SK-MEL-5 (cell line): ENCODE measurements around the gene NRXN3. TPM values are rescaled to one million over a fixed set of nuclear protein-coding genes. Genes with fewer than 3 reads are reported as not detected.

Experiments used
- DNase-seq: peaks from one replicate; pipeline ENCODE4 v3.0.0-alpha.2; 2016; ENCODE audit warnings: low read depth, low spot score
- in situ Hi-C: cut with HindIII; loops from 2 replicates; pipeline ENCODE4 v1.10.0; 2016; ENCODE audit warnings: low sequenced_read_pairs, high pct_unique_total_duplicates, low pct_unique_long_range_greater_than_20kb
- total RNA-seq: library from RNA; depleted of rRNA; stranded (reverse); fragments of >200 nt; shearing (Covaris generic); gene quantifications from 2 replicates; pipeline ENCODE4 v1.2.3, GENCODE V29; 2014

NRXN3 gene
- total RNA-seq, 1 experiment from 2014 or later = 0.03 TPM

- DNase-seq = no peak
- in situ Hi-C loops = no loop called here
Measured at GRCh38 chr14:79438696-79439342, 1268.6 kb downstream of the NRXN3 start.

DNA sequence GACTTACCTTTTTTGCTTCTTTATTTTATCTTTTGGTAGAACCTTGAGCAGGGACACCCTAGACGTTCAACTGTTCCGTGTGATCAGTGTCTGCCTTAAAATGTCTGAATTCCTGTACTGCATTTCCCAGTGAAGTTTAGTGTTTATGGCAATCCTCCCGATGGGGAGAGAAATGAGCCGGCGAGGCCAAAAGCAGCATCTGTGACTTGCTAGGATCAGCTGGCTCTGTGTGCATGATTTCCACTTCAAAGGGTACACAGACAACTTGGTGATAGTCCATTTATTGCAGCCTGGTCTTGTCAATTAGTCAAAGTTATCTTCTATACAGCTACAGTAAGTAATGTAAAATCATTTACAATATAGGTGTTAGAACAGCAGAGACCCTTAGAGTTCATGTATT, 1272.6 kb downstream of the NRXN3 start:
- in situ Hi-C loops = no loop called here
- DNase-seq = no peak

DNA sequence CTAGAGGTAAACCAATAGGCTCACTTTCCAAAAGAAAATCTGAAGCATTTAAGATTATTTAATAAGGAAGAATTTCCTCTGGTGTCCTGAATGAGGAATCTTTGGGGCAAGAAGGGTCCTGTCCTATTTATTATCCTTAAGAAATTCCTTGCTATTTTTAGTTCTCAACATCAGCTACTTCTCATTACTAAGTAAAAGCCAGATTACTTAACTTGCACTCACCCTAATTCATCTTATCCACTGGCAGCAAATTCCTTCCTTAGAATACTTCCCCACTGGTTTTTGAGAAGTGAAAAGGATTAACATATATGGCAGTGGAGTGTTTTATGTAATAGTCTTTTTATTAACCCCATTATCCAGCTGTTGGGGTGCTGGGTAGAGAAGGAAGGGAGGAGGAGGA, 1273.4 kb downstream of the NRXN3 start:
- in situ Hi-C loops = no loop called here
- DNase-seq = no peak

DNA sequence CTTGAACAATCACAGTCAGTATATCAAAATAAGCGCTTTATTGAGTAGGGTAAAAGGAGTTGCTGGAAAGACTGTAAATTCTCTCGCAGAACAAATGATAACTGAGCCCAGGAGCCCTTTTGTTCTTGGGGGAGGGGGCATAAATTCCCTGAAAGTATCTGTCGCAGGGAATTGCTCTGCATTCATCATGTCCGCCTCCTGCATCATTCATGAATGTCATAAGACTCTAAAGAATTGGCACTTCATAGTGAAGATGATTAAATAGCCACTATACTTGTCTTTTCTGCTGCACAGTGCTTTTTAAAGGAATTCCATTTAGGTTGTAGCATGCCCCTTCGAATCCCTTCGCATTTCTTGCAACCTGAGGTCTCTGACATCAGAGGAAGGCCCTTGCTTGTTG, 1278.8 kb downstream of the NRXN3 start:
- in situ Hi-C loops = no loop called here
- DNase-seq = no peak

DNA sequence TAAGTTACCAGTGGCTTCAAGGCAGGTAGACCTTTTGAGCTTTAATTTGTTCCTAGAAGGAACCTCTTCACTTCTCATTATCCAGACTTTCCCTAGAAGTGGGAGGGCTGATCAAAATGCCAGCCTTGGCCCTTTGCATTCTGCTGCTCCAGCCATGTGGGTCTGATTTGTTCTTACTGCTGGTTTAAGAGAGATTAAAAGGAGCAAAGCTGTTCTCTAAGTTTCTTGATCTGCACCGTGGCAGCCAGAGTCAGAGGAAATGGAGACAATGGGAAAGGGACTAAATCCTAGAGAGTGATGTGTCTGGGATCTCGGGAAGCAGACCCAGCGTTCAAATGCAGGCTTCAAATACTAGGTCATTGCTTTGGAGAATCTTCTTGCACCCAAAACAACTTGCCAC, 1281.4 kb downstream of the NRXN3 start:
- DNase-seq = no peak
- in situ Hi-C loops = no loop called here

- in situ Hi-C loops = no loop called here
- no peak for DNase-seq
Measured at GRCh38 chr14:79453276-79453675, 1283.1 kb downstream of the NRXN3 start.

DNA sequence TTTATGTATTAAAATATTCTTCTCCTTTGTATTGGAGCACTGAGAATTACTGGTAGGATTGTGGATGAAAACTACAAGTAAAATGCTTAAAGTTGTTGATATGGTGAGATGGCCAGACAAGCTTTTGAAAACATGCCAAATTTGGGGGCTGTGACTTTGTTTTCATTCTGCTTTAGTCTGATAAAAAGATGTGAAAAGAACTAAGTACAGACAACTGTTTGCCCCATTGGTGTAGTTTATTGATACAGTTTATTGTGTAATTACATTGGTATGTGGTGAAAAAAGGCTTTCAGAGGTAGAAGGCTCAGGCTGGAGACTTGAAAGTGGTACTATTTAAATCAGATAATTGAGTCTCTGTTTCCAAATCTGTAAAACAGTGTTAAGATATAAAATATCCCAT, 1294.3 kb downstream of the NRXN3 start:
- in situ Hi-C loops = no loop called here
- DNase-seq = no peak

GRCh38 chr14:79465651-79466050, 1295.5 kb downstream of the NRXN3 start:
- in situ Hi-C loops = no loop called here
- no peak for DNase-seq

- in situ Hi-C loops = no loop called here
- no peak for DNase-seq
Measured at GRCh38 chr14:79466938-79467527, 1296.9 kb downstream of the NRXN3 start.

- DNase-seq = no peak
- in situ Hi-C loops = no loop called here
Measured at GRCh38 chr14:79467835-79468234, 1297.7 kb downstream of the NRXN3 start.

DNA sequence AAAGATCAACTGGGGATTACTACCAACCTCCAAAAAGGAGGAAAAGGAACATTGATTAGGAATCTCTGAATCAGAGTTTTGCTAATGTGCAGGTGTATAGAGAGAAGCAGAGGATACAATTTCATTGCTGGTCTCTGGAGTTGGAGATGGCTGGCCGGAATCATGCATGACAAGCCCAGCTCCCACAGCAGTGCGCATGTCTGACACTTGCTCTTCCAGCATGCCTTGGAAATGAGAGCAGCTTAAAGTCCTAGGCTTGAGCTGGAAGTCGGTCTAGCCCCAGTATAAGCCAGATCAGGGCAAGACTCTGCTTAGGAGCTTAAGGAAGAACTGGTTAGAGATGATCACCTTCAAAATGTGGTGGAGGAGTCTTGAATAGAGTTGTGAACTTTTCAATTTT, 1298.3 kb downstream of the NRXN3 start:
- DNase-seq = no peak
- in situ Hi-C loops = no loop called here

DNA sequence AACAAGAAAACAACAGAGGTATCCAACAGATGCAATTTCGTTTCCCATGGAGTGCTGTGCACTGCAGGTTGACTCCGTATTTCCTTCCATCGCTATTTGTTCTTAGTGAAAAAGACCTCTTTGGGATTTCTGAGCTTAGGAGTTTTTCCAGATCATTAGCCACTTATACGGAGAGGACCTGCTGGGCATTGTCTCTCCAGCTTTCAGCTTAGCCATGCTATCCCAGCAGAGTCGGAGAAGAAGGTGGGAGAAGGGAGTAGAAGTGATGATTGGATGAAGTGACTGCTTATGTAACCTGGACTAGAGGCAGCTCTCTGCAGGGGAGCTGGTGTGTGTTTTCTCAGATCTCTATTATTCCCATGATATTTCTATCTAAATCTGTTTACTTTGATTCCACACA, 1303.5 kb downstream of the NRXN3 start:
- in situ Hi-C loops = no loop called here
- no peak for DNase-seq

- DNase-seq = no peak
- in situ Hi-C loops = no loop called here
Measured at GRCh38 chr14:79475887-79476532, 1305.8 kb downstream of the NRXN3 start.

- in situ Hi-C loops = no loop called here
- DNase-seq = no peak
Measured at GRCh38 chr14:79476552-79476951, 1306.4 kb downstream of the NRXN3 start.

DNA sequence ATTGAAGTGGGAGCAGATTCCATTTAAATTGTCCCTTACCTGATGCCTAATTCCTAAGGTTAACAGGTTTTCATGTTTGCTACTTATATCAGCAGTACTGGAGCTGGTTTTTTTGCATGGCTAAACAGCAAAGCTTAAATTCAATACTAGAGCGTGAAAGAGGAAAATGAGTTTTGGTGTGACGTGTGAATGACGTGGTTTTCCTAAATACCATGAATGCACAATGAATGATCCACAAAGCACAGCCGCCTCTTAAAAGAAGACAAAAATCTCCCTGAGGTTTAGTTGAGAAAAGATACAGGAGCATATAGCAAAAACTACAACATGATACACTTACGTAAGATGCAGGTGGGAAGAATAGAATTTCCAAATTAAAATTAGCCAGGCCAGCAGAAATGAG, 1310.0 kb downstream of the NRXN3 start:
- in situ Hi-C loops = no loop called here
- DNase-seq = no peak

GRCh38 chr14:79482825-79483224, 1312.7 kb downstream of the NRXN3 start:
- in situ Hi-C loops = no loop called here
- DNase-seq = no peak

DNA sequence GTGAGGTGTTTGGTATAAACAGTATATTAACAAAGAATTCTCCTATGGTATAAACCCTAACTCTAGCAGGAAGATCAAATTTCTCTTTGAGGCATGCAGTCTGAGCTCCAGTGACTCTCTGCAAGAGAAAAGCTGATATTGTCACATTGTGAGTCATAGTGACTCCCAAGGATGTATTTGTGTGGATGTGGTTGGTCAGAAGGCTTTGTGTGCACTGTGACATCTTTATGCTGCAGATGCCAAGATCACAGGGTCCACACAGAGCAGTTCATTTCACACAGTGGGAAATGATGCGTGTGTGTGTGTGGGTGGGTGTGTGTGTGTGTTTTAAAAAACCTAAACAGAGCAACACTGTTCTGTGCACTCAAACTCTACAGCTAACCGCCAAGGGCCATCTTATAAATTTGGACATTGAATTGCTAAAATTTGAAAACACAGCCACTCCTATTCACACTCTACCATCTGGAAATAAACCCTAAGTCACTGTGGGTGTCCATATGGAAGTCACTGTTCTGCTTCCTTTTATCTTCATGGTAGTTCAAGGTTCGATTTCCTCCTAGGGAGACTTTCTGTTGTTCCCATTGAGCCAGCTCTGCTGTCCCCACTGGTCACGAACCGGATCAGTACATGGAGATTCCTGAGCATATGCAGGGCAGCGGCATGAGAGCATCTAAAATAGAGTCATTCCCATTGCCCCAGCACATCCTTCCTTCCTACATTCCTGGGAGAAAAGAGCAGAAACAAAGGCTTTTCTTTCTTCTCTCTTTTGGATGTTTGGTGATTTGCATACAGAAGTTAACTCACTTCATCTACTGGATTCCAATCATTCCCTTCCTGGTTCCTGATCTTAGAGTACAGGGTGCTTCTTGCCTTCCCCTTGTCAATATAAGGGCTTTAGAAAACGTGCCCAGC, 1313.6 kb downstream of the NRXN3 start:
- DNase-seq = peak; percentile 94
- in situ Hi-C loops = no loop called here

DNA sequence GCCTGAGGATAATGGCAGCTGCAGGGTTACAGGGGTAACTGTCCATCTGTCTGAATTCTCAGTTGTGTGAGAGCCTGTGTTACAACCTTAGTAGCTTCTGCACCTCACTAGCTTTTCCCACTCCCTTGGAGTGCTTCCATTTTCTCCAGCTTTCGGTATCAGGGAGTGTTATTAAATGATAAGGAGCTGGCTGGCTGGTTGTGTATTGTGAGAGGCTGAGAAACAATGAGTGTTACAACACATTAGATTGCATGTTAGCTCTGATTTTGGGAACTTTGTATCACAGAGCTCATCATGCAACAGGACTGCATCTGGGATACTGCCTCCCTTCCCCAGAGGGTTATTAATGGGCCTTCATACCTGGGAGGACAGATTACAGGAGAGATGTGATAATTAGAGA, 1317.5 kb downstream of the NRXN3 start:
- in situ Hi-C loops = no loop called here
- no peak for DNase-seq
